Measurements from ENCODE around the gene CHCHD3. TPM values are rescaled to one million over a fixed set of nuclear protein-coding genes. Genes with fewer than 3 reads are reported as not detected.

The CHCHD3 gene
- total and polyA plus RNA-seq, 2 donors from 2014 or later = 53.9 to 77.3 TPM

DNA sequence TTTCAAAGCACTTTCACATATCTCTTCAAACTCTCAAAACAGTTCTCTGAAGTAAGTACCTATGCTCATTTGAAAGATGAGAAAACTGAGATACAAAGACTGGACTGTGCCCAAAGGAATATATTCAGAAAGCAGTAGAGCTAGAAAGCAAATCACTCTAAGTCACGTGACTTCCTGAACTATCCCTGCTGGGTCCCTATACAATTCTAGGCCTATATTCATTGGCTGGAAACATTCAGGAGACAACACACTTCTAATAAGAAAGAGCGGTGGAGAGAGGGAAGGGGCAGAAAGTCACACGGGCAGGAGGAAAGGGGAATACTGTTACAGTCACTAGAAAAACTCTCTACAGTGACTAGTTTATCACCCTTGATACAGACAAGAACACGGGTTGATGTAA lies 140.0 kb downstream of the CHCHD3 start:
- Histone ChIP-seq H3K4me3 (ENCODE audit: low read length in 3 of 3) (no peak overlapping the region), H3K36me3 (ENCODE audit: control insufficient read depth in 2 of 3, insufficient read depth in 3 of 3, low read length in 3 of 3) (no peaks in the 10 kb centered on the region), H3K9ac (ENCODE audit: low read length in 3 of 3) (no peak overlapping the region), H3K27me3 (ENCODE audit: control insufficient read depth, insufficient read depth, low read length) (no peaks in the 10 kb centered on the region), H3K27ac (ENCODE audit: low read depth in 2 of 2, low read length in 2 of 2) (no peak overlapping the region), H3K4me1 (ENCODE audit: control insufficient read depth in 2 of 3, insufficient read depth in 2 of 3, low read depth in 1 of 3, low read length in 3 of 3) (no peaks in the 10 kb centered on the region), H3K9me3 (ENCODE audit: control insufficient read depth in 2 of 3, insufficient read depth in 1 of 3, low read length in 3 of 3) (no peaks in the 10 kb centered on the region)
- DNase-seq = no peak
- TF ChIP-seq, protein P1, sequence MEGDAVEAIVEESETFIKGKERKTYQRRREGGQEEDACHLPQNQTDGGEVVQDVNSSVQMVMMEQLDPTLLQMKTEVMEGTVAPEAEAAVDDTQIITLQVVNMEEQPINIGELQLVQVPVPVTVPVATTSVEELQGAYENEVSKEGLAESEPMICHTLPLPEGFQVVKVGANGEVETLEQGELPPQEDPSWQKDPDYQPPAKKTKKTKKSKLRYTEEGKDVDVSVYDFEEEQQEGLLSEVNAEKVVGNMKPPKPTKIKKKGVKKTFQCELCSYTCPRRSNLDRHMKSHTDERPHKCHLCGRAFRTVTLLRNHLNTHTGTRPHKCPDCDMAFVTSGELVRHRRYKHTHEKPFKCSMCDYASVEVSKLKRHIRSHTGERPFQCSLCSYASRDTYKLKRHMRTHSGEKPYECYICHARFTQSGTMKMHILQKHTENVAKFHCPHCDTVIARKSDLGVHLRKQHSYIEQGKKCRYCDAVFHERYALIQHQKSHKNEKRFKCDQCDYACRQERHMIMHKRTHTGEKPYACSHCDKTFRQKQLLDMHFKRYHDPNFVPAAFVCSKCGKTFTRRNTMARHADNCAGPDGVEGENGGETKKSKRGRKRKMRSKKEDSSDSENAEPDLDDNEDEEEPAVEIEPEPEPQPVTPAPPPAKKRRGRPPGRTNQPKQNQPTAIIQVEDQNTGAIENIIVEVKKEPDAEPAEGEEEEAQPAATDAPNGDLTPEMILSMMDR (IDR thresholded peaks at IDR 0.05; ENCODE audit: borderline replicate concordance, extremely low read depth, insufficient read depth) = no peak
- intact Hi-C loops (cut with DNase I) = no loop called here
- no peak for FAIRE-seq

DNA sequence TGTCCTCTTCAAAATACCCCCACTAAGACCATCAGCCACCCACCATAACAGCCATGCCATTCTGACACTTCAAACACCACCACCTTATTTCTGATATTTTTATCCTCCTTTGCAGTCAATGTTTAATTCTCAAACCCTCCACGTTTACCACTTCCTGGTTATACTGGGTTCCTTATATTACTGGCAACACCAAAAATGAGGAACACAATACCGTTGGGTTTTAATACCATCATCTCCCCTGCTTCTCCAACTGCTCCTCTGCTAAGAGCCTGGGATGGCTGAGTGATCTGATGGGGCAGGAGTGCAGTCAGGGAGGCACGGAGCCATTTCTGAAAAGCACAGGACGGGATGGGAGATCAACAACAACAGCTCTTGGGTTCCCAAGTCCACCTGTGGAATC lies 140.5 kb downstream of the CHCHD3 start:
- Histone ChIP-seq H3K9ac (ENCODE audit: low read length in 3 of 3) (no peak overlapping the region), H3K4me3 (ENCODE audit: low read length in 3 of 3) (no peak overlapping the region), H3K4me1 (ENCODE audit: control insufficient read depth in 2 of 3, insufficient read depth in 2 of 3, low read depth in 1 of 3, low read length in 3 of 3) (no peaks in the 10 kb centered on the region), H3K27me3 (ENCODE audit: control insufficient read depth, insufficient read depth, low read length) (no peaks in the 10 kb centered on the region), H3K36me3 (ENCODE audit: control insufficient read depth in 2 of 3, insufficient read depth in 3 of 3, low read length in 3 of 3) (no peaks in the 10 kb centered on the region), H3K9me3 (ENCODE audit: control insufficient read depth in 2 of 3, insufficient read depth in 1 of 3, low read length in 3 of 3) (no peaks in the 10 kb centered on the region), H3K27ac (ENCODE audit: low read depth in 2 of 2, low read length in 2 of 2) (no peak overlapping the region)
- TF ChIP-seq, protein P1 (IDR thresholded peaks at IDR 0.05; ENCODE audit: borderline replicate concordance, extremely low read depth, insufficient read depth) = no peak
- intact Hi-C loops (cut with DNase I) = no loop called here
- DNase-seq (no peak), FAIRE-seq (no peak)

DNA sequence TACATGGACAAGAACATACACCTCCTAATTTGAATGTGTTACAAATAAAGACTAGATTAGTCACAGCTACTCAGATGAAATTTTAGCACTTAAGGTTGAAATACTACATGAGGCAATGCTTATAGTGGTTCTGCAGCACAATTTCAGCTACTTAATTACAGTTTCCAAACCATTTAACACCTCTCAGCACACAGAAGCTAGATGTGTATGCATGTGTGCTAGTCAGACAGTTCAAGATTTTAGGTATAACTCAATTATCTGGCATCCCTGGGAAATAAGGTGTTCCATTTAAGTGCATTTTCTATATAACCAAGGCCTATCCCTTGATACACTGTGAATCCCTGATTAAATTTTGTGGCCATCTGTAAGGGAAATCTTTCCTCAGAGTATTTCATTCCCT lies 141.8 kb downstream of the CHCHD3 start:
- DNase-seq (no peak), FAIRE-seq (no peak)
- Histone ChIP-seq H3K27ac (ENCODE audit: low read depth in 2 of 2, low read length in 2 of 2) (no peak overlapping the region), H3K9ac (ENCODE audit: low read length in 3 of 3) (no peak overlapping the region), H3K4me3 (ENCODE audit: low read length in 3 of 3) (no peak overlapping the region), H3K36me3 (ENCODE audit: control insufficient read depth in 2 of 3, insufficient read depth in 3 of 3, low read length in 3 of 3) (no peaks in the 10 kb centered on the region), H3K9me3 (ENCODE audit: control insufficient read depth in 2 of 3, insufficient read depth in 1 of 3, low read length in 3 of 3) (no peaks in the 10 kb centered on the region), H3K4me1 (ENCODE audit: control insufficient read depth in 2 of 3, insufficient read depth in 2 of 3, low read depth in 1 of 3, low read length in 3 of 3) (no peaks in the 10 kb centered on the region), H3K27me3 (ENCODE audit: control insufficient read depth, insufficient read depth, low read length) (no peaks in the 10 kb centered on the region)
- TF ChIP-seq, protein P1 (IDR thresholded peaks at IDR 0.05; ENCODE audit: borderline replicate concordance, extremely low read depth, insufficient read depth) = no peak
- intact Hi-C loops (cut with DNase I) = no loop called here

DNA sequence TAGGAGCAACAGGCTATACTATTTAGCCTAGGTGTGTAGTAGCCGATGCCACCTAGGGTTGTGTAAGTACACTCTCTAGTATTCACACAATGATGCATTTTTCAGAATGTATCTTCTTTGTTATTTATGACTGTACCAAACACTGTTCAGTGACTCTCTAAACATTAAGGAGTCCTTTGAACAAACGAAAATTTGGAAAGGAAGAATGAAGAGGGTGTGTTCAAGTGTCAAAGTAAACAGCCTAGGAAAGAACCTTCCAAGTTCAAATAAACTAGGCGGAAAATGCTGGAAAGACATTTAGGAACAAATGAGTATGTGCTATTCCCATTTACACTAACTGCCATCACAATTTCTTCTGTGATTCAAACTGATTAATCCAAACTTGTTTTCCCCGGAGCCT lies 142.4 kb downstream of the CHCHD3 start:
- no peak for DNase-seq
- intact Hi-C loops (cut with DNase I) = no loop called here
- H3K9me3 ChIP-seq (ENCODE audit: control insufficient read depth in 2 of 3, insufficient read depth in 1 of 3, low read length in 3 of 3) = no peaks in the 10 kb centered on the region
- TF ChIP-seq, protein P1 (IDR thresholded peaks at IDR 0.05; ENCODE audit: borderline replicate concordance, extremely low read depth, insufficient read depth) = no peak
- no peaks in the 10 kb centered on the region for H3K27me3 ChIP-seq (ENCODE audit: control insufficient read depth, insufficient read depth, low read length)
- no peak overlapping the region for H3K27ac ChIP-seq (ENCODE audit: low read depth in 2 of 2, low read length in 2 of 2)
- H3K9ac ChIP-seq (ENCODE audit: low read length in 3 of 3) = no peak overlapping the region
- no peaks in the 10 kb centered on the region for H3K4me1 ChIP-seq (ENCODE audit: control insufficient read depth in 2 of 3, insufficient read depth in 2 of 3, low read depth in 1 of 3, low read length in 3 of 3)
- FAIRE-seq = no peak
- H3K36me3 ChIP-seq (ENCODE audit: control insufficient read depth in 2 of 3, insufficient read depth in 3 of 3, low read length in 3 of 3) = no peaks in the 10 kb centered on the region
- H3K4me3 ChIP-seq (ENCODE audit: low read length in 3 of 3) = no peak overlapping the region

All from kidney (tissue), 14 donors.